Hepatocyte (in vitro differentiated cells): ENCODE results near the gene ESPL1. TPM values are rescaled to one million over a fixed set of nuclear protein-coding genes. Genes with fewer than 3 reads are reported as not detected.

Source experiments
- DNase-seq: peaks from one replicate; pipeline ENCODE4 v3.0.0-alpha.2; 2016; ENCODE audit warnings: low spot score
- H2AFZ ChIP-seq: fragments of 200-600 bp; sonication (generic); 2 replicates; pipeline ENCODE4 v1.6.0; 2016; ENCODE audit warnings: antibody characterized with exemption, mild to moderate bottlenecking
- H3K27ac ChIP-seq: fragments of 200-600 bp; sonication (generic); 2 replicates; pipeline ENCODE4 v1.5.1; 2016; ENCODE audit warnings: mild to moderate bottlenecking
- H3K27me3 ChIP-seq: fragments of 200-600 bp; sonication (generic); 2 replicates; pipeline ENCODE4 v1.6.1; 2016
- H3K36me3 ChIP-seq: fragments of 200-600 bp; sonication (generic); replicated peaks from 2 replicates; pipeline ENCODE4 v1.5.1; 2016; ENCODE audit warnings: low read depth; ENCODE audit not compliant: insufficient read depth
- H3K4me1 ChIP-seq: fragments of 200-600 bp; sonication (generic); 2 replicates; pipeline ENCODE4 v1.5.1; 2016; ENCODE audit warnings: mild to moderate bottlenecking, moderate library complexity; ENCODE audit not compliant: insufficient read depth
- H3K4me2 ChIP-seq: fragments of 200-600 bp; sonication (generic); 2 replicates; pipeline ENCODE4 v1.6.0; 2016
- H3K4me3 ChIP-seq: fragments of 200-600 bp; sonication (generic); 2 replicates; pipeline ENCODE4 v1.5.1; 2016; ENCODE audit warnings: mild to moderate bottlenecking
- H3K79me2 ChIP-seq: fragments of 200-600 bp; sonication (generic); 2 replicates; pipeline ENCODE4 v1.6.0; 2017; ENCODE audit warnings: mild to moderate bottlenecking
- H3K9me2 ChIP-seq: fragments of 200-600 bp; sonication (generic); replicated peaks from 2 replicates; pipeline ENCODE4 v1.6.0; 2017; ENCODE audit warnings: mild to moderate bottlenecking; ENCODE audit not compliant: insufficient read depth
- H3K9me3 ChIP-seq: fragments of 200-600 bp; sonication (generic); 2 replicates; pipeline ENCODE4 v1.5.1; 2016; ENCODE audit warnings: low read depth, mild to moderate bottlenecking
- H4K20me1 ChIP-seq: fragments of 200-600 bp; sonication (generic); 2 replicates; pipeline ENCODE4 v1.6.0; 2016; ENCODE audit warnings: mild to moderate bottlenecking; ENCODE audit not compliant: insufficient read depth, poor library complexity, severe bottlenecking
- EZH2 ChIP-seq: fragments of 200-600 bp; sonication (generic); IDR thresholded peaks from 2 replicates; pipeline ENCODE4 v1.6.1; 2016; ENCODE audit warnings: antibody characterized with exemption, mild to moderate bottlenecking, borderline replicate concordance
- EZH2phosphoT487 ChIP-seq: fragments of 200-600 bp; sonication (generic); IDR thresholded peaks from one replicate; pipeline ENCODE4 v1.6.1; 2018; ENCODE audit warnings: antibody characterized with exemption, mild to moderate bottlenecking, low read depth, moderate library complexity; ENCODE audit not compliant: unreplicated experiment, severe bottlenecking
- WGBS: methylation state at CpG from one replicate; pipeline ENCODE4 v1.1.6; 2016; ENCODE audit warnings: low lambda C conversion rate; ENCODE audit errors: missing lambda C conversion rate; 5-methylcytosine and 5-hydroxymethylcytosine counted together
- polyA plus RNA-seq: library from polyadenylated mRNA; unstranded; fragments of >200 nt; fragmentation: Nextera tagmentation; extraction: Ambion mirVana; gene quantifications from 2 replicates; pipeline ENCODE4 v1.2.1, GENCODE V29; 2016
- total RNA-seq: library from RNA; depleted of rRNA; stranded (reverse); fragments of >200 nt; gene quantifications from 2 replicates; pipeline ENCODE4 v1.2.3, GENCODE V29; 2014
- TF ChIP-seq, protein P1 (sequence below): fragments of 200-600 bp; sonication (generic); IDR thresholded peaks from 2 replicates; pipeline ENCODE4 v1.5.1; 2016; ENCODE audit warnings: antibody characterized with exemption, mild to moderate bottlenecking; ENCODE audit not compliant: poor library complexity

ESPL1 gene
- total and polyA plus RNA-seq, 2 experiments from 2014 or later = 5.8 to 7.6 TPM

DNA sequence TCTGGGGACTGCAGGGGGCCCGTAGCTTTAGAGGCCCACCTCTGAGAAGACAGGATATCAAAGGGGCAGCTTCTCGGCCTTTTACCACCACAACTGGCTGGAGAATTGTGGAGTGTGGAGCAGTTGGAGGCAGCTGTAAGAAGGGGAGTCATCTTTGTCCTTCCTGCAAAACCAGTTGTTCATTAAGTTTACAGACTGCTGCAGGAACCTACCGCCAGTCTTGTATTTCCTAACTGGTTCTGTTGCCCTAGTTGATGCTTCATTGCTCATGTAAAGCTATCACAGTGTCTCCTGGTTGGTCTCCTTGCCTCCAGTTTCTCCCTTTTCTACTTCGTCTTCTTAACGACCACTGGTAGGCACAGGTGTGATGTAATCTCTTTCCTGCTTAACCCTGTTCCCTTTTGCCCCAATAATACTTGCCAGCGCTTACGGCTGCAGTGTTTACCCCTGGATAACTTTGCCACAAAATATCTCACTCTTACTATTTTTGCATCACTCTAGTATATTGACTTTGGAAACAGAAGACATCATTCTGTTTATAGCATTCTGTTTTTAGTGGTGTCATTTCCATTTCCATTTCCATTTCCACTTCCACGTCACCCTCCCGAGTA lies 11.9 kb downstream of the ESPL1 start:
- Histone ChIP-seq H3K9me3 (no peaks in the 10 kb centered on the region), H3K4me3 (no peak overlapping the region), H3K9me2 (no peaks in the 10 kb centered on the region), H3K4me2 (peak overlapping the region; percentile 36), H2AFZ (no peak overlapping the region), H3K36me3 (no peaks in the 10 kb centered on the region), H3K27ac (no peak overlapping the region), H3K27me3 (no peaks in the 10 kb centered on the region), H3K79me2 (no peaks in the 10 kb centered on the region), H3K4me1 (no peaks in the 10 kb centered on the region), H4K20me1 (no peaks in the 10 kb centered on the region)
- TF ChIP-seq EZH2 (no peak), EZH2phosphoT487 (no peak)
- TF ChIP-seq, protein P1, sequence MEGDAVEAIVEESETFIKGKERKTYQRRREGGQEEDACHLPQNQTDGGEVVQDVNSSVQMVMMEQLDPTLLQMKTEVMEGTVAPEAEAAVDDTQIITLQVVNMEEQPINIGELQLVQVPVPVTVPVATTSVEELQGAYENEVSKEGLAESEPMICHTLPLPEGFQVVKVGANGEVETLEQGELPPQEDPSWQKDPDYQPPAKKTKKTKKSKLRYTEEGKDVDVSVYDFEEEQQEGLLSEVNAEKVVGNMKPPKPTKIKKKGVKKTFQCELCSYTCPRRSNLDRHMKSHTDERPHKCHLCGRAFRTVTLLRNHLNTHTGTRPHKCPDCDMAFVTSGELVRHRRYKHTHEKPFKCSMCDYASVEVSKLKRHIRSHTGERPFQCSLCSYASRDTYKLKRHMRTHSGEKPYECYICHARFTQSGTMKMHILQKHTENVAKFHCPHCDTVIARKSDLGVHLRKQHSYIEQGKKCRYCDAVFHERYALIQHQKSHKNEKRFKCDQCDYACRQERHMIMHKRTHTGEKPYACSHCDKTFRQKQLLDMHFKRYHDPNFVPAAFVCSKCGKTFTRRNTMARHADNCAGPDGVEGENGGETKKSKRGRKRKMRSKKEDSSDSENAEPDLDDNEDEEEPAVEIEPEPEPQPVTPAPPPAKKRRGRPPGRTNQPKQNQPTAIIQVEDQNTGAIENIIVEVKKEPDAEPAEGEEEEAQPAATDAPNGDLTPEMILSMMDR = no peak
- WGBS = 95% methylated on average over 9 of the region's 9 CpGs
- no peak for DNase-seq

DNA sequence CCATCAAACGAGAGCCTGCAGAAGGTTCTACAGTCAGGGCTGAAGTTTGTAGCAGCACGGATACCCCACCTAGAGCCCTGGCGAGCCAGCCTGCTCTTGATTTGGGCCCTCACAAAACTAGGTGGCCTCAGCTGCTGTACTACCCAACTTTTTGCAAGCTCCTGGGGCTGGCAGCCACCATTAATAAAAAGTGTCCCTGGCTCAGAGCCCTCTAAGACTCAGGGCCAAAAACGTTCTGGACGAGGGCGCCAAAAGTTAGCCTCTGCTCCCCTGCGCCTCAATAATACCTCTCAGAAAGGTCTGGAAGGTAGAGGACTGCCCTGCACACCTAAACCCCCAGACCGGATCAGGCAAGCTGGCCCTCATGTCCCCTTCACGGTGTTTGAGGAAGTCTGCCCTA lies 18.3 kb downstream of the ESPL1 start:
- Histone ChIP-seq H3K4me2 (no peak overlapping the region), H3K4me3 (no peak overlapping the region), H3K79me2 (no peaks in the 10 kb centered on the region), H3K27ac (no peak overlapping the region), H2AFZ (no peak overlapping the region), H3K9me2 (no peaks in the 10 kb centered on the region), H4K20me1 (no peaks in the 10 kb centered on the region), H3K4me1 (no peaks in the 10 kb centered on the region), H3K9me3 (no peaks in the 10 kb centered on the region), H3K36me3 (no peaks in the 10 kb centered on the region), H3K27me3 (no peaks in the 10 kb centered on the region)
- TF ChIP-seq EZH2 (no peak), EZH2phosphoT487 (no peak)
- TF ChIP-seq, protein P1 = no peak
- 92% methylated on average over 9 of the region's 9 CpGs for WGBS
- no peak for DNase-seq

DNA sequence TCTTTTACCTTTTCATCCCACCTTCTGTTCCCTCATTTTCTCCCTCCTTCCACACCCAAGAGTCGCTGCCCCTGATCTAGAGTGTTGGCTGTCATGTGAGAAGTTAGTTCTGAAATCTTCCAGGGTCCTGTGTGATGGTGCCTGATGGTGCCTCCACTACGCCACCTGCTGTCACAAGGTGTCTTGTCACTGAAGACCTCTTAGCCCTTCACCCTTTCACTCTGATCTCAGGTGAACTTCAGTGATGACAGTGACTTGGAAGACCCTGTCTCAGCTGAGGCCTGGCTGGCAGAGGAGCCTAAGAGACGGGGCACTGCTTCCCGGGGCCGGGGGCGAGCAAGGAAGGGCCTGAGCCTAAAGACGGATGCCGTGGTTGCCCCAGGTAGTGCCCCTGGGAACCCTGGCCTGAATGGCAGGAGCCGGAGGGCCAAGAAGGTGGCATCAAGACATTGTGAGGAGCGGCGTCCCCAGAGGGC lies 19.7 kb downstream of the ESPL1 start:
- Histone ChIP-seq H3K27me3 (no peaks in the 10 kb centered on the region), H3K27ac (no peak overlapping the region), H2AFZ (no peak overlapping the region), H3K36me3 (no peaks in the 10 kb centered on the region), H3K9me2 (no peaks in the 10 kb centered on the region), H3K4me1 (no peaks in the 10 kb centered on the region), H4K20me1 (no peaks in the 10 kb centered on the region), H3K9me3 (no peaks in the 10 kb centered on the region), H3K4me3 (no peak overlapping the region), H3K4me2 (no peak overlapping the region), H3K79me2 (no peaks in the 10 kb centered on the region)
- peak; percentile 78 for DNase-seq
- TF ChIP-seq, protein P1 = peak; percentile 69
- no peak for TF ChIP-seq EZH2phosphoT487
- no peak for TF ChIP-seq EZH2
- 85% methylated on average over 11 of the region's 11 CpGs for WGBS
